Gastrocnemius medialis (tissue), 4 donors: ENCODE measurements around the gene RAB21. TPM values are rescaled to one million over a fixed set of nuclear protein-coding genes. Genes with fewer than 3 reads are reported as not detected.

ENCODE experiments used
- ATAC-seq, 2 donors: fragments of 150-250 bp; one replicate each; pipeline ENCODE4 v1.9.1; 2016
- DNase-seq, 2 donors: peaks; one replicate each; pipeline ENCODE4 v3.0.0-alpha.2; 2019
- H3K27ac ChIP-seq, 4 donors: fragments of 200-600 bp; sonication (generic); 1 replicate in 1 of 4; 2 replicates in 3 of 4; pipeline ENCODE4 v1.5.1; 2016 to 2018; ENCODE audit warnings: mild to moderate bottlenecking in 2 of 4, moderate library complexity in 1 of 4
- H3K27me3 ChIP-seq, 3 donors: fragments of 200-600 bp; sonication (generic) in 2 of 3; 1 replicate in 1 of 3; 2 replicates in 2 of 3; pipeline versions ENCODE4 v1.5.1 to v1.6.0; 2016 to 2019; ENCODE audit warnings: mild to moderate bottlenecking in 1 of 3, moderate library complexity in 1 of 3
- H3K36me3 ChIP-seq, 2 donors: fragments of 200-600 bp; sonication (generic) in 1 of 2; one replicate each; pipeline ENCODE4 v1.5.1; 2017 to 2018
- H3K4me1 ChIP-seq, 2 donors: fragments of 200-600 bp; sonication (generic) in 1 of 2; one replicate each; pipeline ENCODE4 v1.5.1; 2016 to 2017; ENCODE audit warnings: mild to moderate bottlenecking in 2 of 2
- H3K4me3 ChIP-seq, 4 donors: fragments of 200-600 bp; sonication (generic) in 3 of 4; 1 replicate in 1 of 4; 2 replicates in 3 of 4; pipeline ENCODE4 v1.5.1; 2016 to 2019; ENCODE audit warnings: mild to moderate bottlenecking in 2 of 4
- H3K9me3 ChIP-seq, 3 donors: fragments of 200-600 bp; sonication (generic) in 2 of 3; 1 replicate in 1 of 3; 2 replicates in 2 of 3; pipeline ENCODE4 v1.5.1; 2016 to 2019
- CTCF ChIP-seq, 5 experiments: fragments of 450-650 bp in 3 of 5; fragments of 200-600 bp in 2 of 5; sonication (generic) in 2 of 5; IDR thresholded peaks in 4 of 5; conservative IDR thresholded peaks in 1 of 5; 1 replicate in 4 of 5; 2 replicates in 1 of 5; pipeline ENCODE4 v1.5.1; 2016 to 2019; ENCODE audit warnings: antibody characterized with exemption in 5 of 5, mild to moderate bottlenecking in 3 of 5, moderate library complexity in 3 of 5
- POLR2A ChIP-seq, 2 donors: fragments of 450-650 bp; IDR thresholded peaks; one replicate each; pipeline ENCODE4 v1.6.1; 2017; ENCODE audit warnings: antibody characterized with exemption in 2 of 2, mild to moderate bottlenecking in 2 of 2, moderate library complexity in 2 of 2
- in situ Hi-C, 4 donors: fragments of 200-750 bp; cut with MboI; loops; one replicate each; pipeline versions ENCODE4 v1.15.0 to v1.8.0; 2017; ENCODE audit warnings: low sequenced_read_pairs in 4 of 4
- intact Hi-C: fragments of 100-400 bp; cut with DNase I; formaldehyde crosslinking; loops from one replicate; pipeline ENCODE4 v1.15.1; 2023; ENCODE audit warnings: low total_unique reads
- total RNA-seq, 4 donors: library from RNA; depleted of rRNA; stranded (reverse); fragments of >200 nt; gene quantifications; one replicate each; pipeline versions ENCODE4 v1.1.0 to v1.2.3, GENCODE V29; 2016

Gene RAB21
- total RNA-seq, 4 donors from 2014 or later = 17.4 to 75.9 (median 45.7) TPM

GRCh38 chr12:71718611-71719010, 36.1 kb upstream of the RAB21 start:
- ATAC-seq = no peak
- Histone ChIP-seq H3K9me3 (no peaks in the 10 kb centered on the region), H3K36me3 (no peaks in the 10 kb centered on the region), H3K4me3 (no peak overlapping the region), H3K4me1 (no peaks in the 10 kb centered on the region), H3K27ac (no peak overlapping the region), H3K27me3 (no peaks in the 10 kb centered on the region)
- no peak for TF ChIP-seq POLR2A (IDR thresholded peaks at IDR 0.05)
- no peak for DNase-seq
- in situ Hi-C loops = no loop called here
- intact Hi-C loops = no loop called here

- Histone ChIP-seq H3K27me3 (no peaks in the 10 kb centered on the region), H3K4me1 (no peaks in the 10 kb centered on the region), H3K27ac (no peak overlapping the region), H3K36me3 (no peaks in the 10 kb centered on the region), H3K9me3 (no peaks in the 10 kb centered on the region), H3K4me3 (no peak overlapping the region)
- intact Hi-C loops (no loop called here), in situ Hi-C loops (no loop called here)
- TF ChIP-seq CTCF (IDR thresholded peaks at IDR 0.05 in 4 of 5, conservative IDR thresholded peaks at IDR 0.05 in 1 of 5) (no peak), POLR2A (IDR thresholded peaks at IDR 0.05) (no peak)
- DNase-seq = no peak
- ATAC-seq = no peak
Observed at GRCh38 chr12:71719647-71720370, 34.9 kb upstream of the RAB21 start.

- Histone ChIP-seq H3K36me3 (no peaks in the 10 kb centered on the region), H3K27me3 (no peaks in the 10 kb centered on the region), H3K9me3 (no peaks in the 10 kb centered on the region), H3K27ac (no peak overlapping the region), H3K4me3 (no peak overlapping the region), H3K4me1 (no peaks in the 10 kb centered on the region)
- no peak for DNase-seq
- no peak for ATAC-seq
- TF ChIP-seq POLR2A (IDR thresholded peaks at IDR 0.05) (no peak), CTCF (IDR thresholded peaks at IDR 0.05 in 4 of 5, conservative IDR thresholded peaks at IDR 0.05 in 1 of 5) (no peak)
- intact Hi-C loops = no loop called here
- in situ Hi-C loops = no loop called here
Observed at GRCh38 chr12:71721783-71722505, 32.7 kb upstream of the RAB21 start.

- H3K27me3 ChIP-seq = no peaks in the 10 kb centered on the region
- H3K36me3 ChIP-seq = no peaks in the 10 kb centered on the region
- no peak overlapping the region for H3K4me3 ChIP-seq
- no peak overlapping the region for H3K27ac ChIP-seq
- TF ChIP-seq POLR2A (IDR thresholded peaks at IDR 0.05) = no peak
- TF ChIP-seq CTCF (IDR thresholded peaks at IDR 0.05 in 4 of 5, conservative IDR thresholded peaks at IDR 0.05 in 1 of 5) = no peak
- no peak for DNase-seq
- no peak for ATAC-seq
- H3K4me1 ChIP-seq = no peaks in the 10 kb centered on the region
- no peaks in the 10 kb centered on the region for H3K9me3 ChIP-seq
- in situ Hi-C loops = loop anchor here in 3 of 4 donors (25.0 kb wide), 2 partner anchors 313 to 988 kb away; no protein-coding TSS in a partner anchor
- intact Hi-C loops = no loop called here
Observed at GRCh38 chr12:71725011-71725410, 29.7 kb upstream of the RAB21 start.

GRCh38 chr12:71726548-71726947, 28.1 kb upstream of the RAB21 start:
- Histone ChIP-seq H3K36me3 (no peaks in the 10 kb centered on the region), H3K27me3 (no peaks in the 10 kb centered on the region), H3K4me1 (no peaks in the 10 kb centered on the region), H3K9me3 (no peaks in the 10 kb centered on the region), H3K27ac (no peak overlapping the region), H3K4me3 (no peak overlapping the region)
- ATAC-seq (no peak), DNase-seq (no peak)
- TF ChIP-seq CTCF (IDR thresholded peaks at IDR 0.05 in 4 of 5, conservative IDR thresholded peaks at IDR 0.05 in 1 of 5) = no peak
- no peak for TF ChIP-seq POLR2A (IDR thresholded peaks at IDR 0.05)
- in situ Hi-C loops = loop anchor here in 3 of 4 donors (25.0 kb wide), 2 partner anchors 314 to 989 kb away; no protein-coding TSS in a partner anchor
- intact Hi-C loops = no loop called here
